ENCODE measurements around the gene BEND3. TPM values are rescaled to one million over a fixed set of nuclear protein-coding genes. Genes with fewer than 3 reads are reported as not detected.

Gene BEND3
- total and polyA plus RNA-seq, 9 of the 15 experiments (the other 6 are each of a cell fraction or from before 2014, with no cell fraction given), result 0.64 to 8.4 (median 3.3) TPM

- no peak for ATAC-seq
- ChIA-PET POLR2A (no interaction called here), CTCF (ENCODE audit: low intra/inter-chr PET ratio) (interaction anchor here (0.6 kb wide), 1 partner anchor 1621 kb away, joined by 3 read pairs; no protein-coding TSS in a partner anchor)
- Histone ChIP-seq H3K79me2 (ENCODE audit: control insufficient read depth, insufficient read depth, low read length) (no peaks in the 10 kb centered on the region), H3K4me2 (ENCODE audit: insufficient read depth, low read length) (no peak overlapping the region), H3K9me3 (replicated peaks; ENCODE audit: control insufficient read depth, insufficient read depth, low read depth, low read length) (no peaks in the 10 kb centered on the region), H3K27me3 (ENCODE audit: control insufficient read depth in 2 of 2, insufficient read depth in 2 of 2, low read length in 2 of 2) (no peaks in the 10 kb centered on the region), H3K27ac (ENCODE audit: extremely low read depth, low read depth, low read length) (no peak overlapping the region), H3K4me3 (no peak overlapping the region), H3K9me1 (ENCODE audit: control insufficient read depth, insufficient read depth, low read length) (no peaks in the 10 kb centered on the region), H2AFZ (ENCODE audit: low read depth, low read length) (no peak overlapping the region), H4K20me1 (replicated peaks; ENCODE audit: control insufficient read depth, insufficient read depth, low read length) (no peaks in the 10 kb centered on the region), H3K36me3 (ENCODE audit: control insufficient read depth, insufficient read depth, low read length) (peaks cover 31% of the 10 kb centered on the region; the same call in 1 of the 3 replicates), H3K9ac (ENCODE audit: insufficient read depth in 1 of 2, low read depth in 2 of 2, low read length in 2 of 2) (no peak overlapping the region), H3K4me1 (replicated peaks in 1 of 2; ENCODE audit: control insufficient read depth in 2 of 2, insufficient read depth in 2 of 2, low read length in 2 of 2) (peaks cover 0 to 9% of the 10 kb centered on the region in 2 experiments; a peak in 4 of 5 replicates)
- in situ Hi-C loops (cut with MboI), result no loop called here
- no peak for FAIRE-seq
- 96% methylated on average over 44 of the region's 69 CpGs for WGBS (ENCODE audit: insufficient coverage, low coverage, missing lambda C conversion rate)
- no TSS peak for BruUV-seq (replicated peaks)
- intact Hi-C loops (cut with micrococcal nuclease), result no loop called here
- no peak for DNase-seq (ENCODE audit: extremely low read depth in 1 of 4, low spot score in 3 of 4)
- TF ChIP-seq SPI1 (IDR thresholded peaks at IDR 0.05; ENCODE audit: borderline replicate concordance, low read depth, low read length), result no peak
- TF ChIP-seq NR1H2 (CRISPR knock-in tag; IDR thresholded peaks at IDR 0.05), result no peak
- no peak for TF ChIP-seq RREB1 (CRISPR knock-in tag; IDR thresholded peaks at IDR 0.05)
- no peak for TF ChIP-seq CAMTA2 (CRISPR knock-in tag; conservative IDR thresholded peaks at IDR 0.05)
- TF ChIP-seq ATF3 (IDR thresholded peaks at IDR 0.05), result no peak
- no peak for TF ChIP-seq ATF3 (CRISPR knock-in tag; conservative IDR thresholded peaks at IDR 0.05)
- no peak for TF ChIP-seq CREB3L1 (IDR thresholded peaks at IDR 0.05; ENCODE audit: borderline replicate concordance, low read depth)
- TF ChIP-seq HEY1 (CRISPR knock-in tag; IDR thresholded peaks at IDR 0.05; ENCODE audit: borderline replicate concordance), result no peak
- TF ChIP-seq THRB (CRISPR knock-in tag; conservative IDR thresholded peaks at IDR 0.05), result no peak
- no peak for TF ChIP-seq HNRNPK (IDR thresholded peaks at IDR 0.05; ENCODE audit: low read depth, low read length, poor library complexity, severe bottlenecking)
- TF ChIP-seq ZNF668 (CRISPR knock-in tag; IDR thresholded peaks at IDR 0.05), result no peak
These were observed 46.4 kb downstream of the BEND3 start for GRCh38 chr6:107068691-107069630.
